ENCODE data around the gene TET3. TPM values are rescaled to one million over a fixed set of nuclear protein-coding genes. Genes with fewer than 3 reads are reported as not detected.

TET3 gene
- polyA plus RNA-seq, 1 of the 3 experiments (the other 2 are of a cell fraction), result 1.6 TPM

- ChIA-PET POLR2A (interaction anchor here (1.0 to 1.1 kb wide), 4 partner anchors 8 to 105 kb away, joined by 3 to 10 read pairs (median 4); partner anchors contain the start of gene DGUOK), CTCF (interaction anchor here (1.7 kb wide), 1 partner anchor 14 kb away, joined by 4 read pairs; no protein-coding TSS in a partner anchor)
- Histone ChIP-seq H3K4me1 (ENCODE audit: control insufficient read depth in 1 of 2, insufficient read depth in 2 of 2, low read depth in 1 of 2, low read length in 1 of 2) (peaks cover 5 to 20% of the 10 kb centered on the region in 2 experiments; a peak in 3 of 4 replicates), H3K79me2 (ENCODE audit: insufficient read depth) (no peaks in the 10 kb centered on the region; the same call in none of the 2 replicates), H3K9ac (no peak overlapping the region), H3K27ac (ENCODE audit: low read depth in 2 of 2, low read length in 1 of 2) (peak overlapping the region in 1 of 2 experiments; percentile 31; a peak in 2 of 4 replicates), H3K36me3 (replicated peaks in 1 of 2; ENCODE audit: control insufficient read depth in 1 of 2, insufficient read depth in 2 of 2, low read length in 1 of 2) (no peaks in the 10 kb centered on the region), H3F3A (replicated peaks; ENCODE audit: insufficient read depth) (no peaks in the 10 kb centered on the region), H3K4me3 (ENCODE audit: low read depth in 2 of 2, low read length in 1 of 2) (no peak overlapping the region), H4K20me1 (ENCODE audit: insufficient read depth) (0 out of 2 replicates have a peak, but pooled peaks cover 10% of the 10 kb centered on the region), H3K4me2 (no peak overlapping the region), H2AFZ (ENCODE audit: low read depth) (no peak overlapping the region), H3K27me3 (ENCODE audit: insufficient read depth) (no peaks in the 10 kb centered on the region), H3K9me3 (no peaks in the 10 kb centered on the region), H3K9me2 (no peaks in the 10 kb centered on the region)
- DNase-seq, result no peak
- 96% methylated on average over 2 of the region's 2 CpGs for WGBS (ENCODE audit: low lambda C conversion rate)
- no peak for TF ChIP-seq RCOR1 (IDR thresholded peaks at IDR 0.05; ENCODE audit: low read length)
- TF ChIP-seq SMC3 (IDR thresholded peaks at IDR 0.05; ENCODE audit: low read depth, low read length), result no peak
Measured at GRCh38 chr2:74031959-74032287, 47.2 kb downstream of the TET3 start.

- ChIA-PET POLR2A (interaction anchor here (1.0 kb wide), 1 partner anchor 14 kb away, joined by 3 read pairs; no protein-coding TSS in a partner anchor), CTCF (no interaction called here)
- TF ChIP-seq RFX5 (IDR thresholded peaks at IDR 0.05; ENCODE audit: low read length), result no peak
- TF ChIP-seq FOXJ3 (CRISPR knock-in tag; IDR thresholded peaks at IDR 0.05), result no peak
- no peak for TF ChIP-seq MXI1 (IDR thresholded peaks at IDR 0.05; ENCODE audit: low read depth, low read length)
- TF ChIP-seq SMC3 (IDR thresholded peaks at IDR 0.05; ENCODE audit: low read depth, low read length), result no peak
- no peak for TF ChIP-seq IRF3 (IDR thresholded peaks at IDR 0.05; ENCODE audit: low read depth, low read length)
- TF ChIP-seq FOSL2 (IDR thresholded peaks at IDR 0.05; ENCODE audit: borderline replicate concordance, low read depth), result no peak
- no peak for TF ChIP-seq ZBTB33 (IDR thresholded peaks at IDR 0.05; ENCODE audit: borderline replicate concordance, low read depth)
- TF ChIP-seq NFIC (IDR thresholded peaks at IDR 0.05; ENCODE audit: borderline replicate concordance), result no peak
- TF ChIP-seq FOXM1 (IDR thresholded peaks at IDR 0.05; ENCODE audit: low read depth), result no peak
- no peak for TF ChIP-seq MEF2A (IDR thresholded peaks at IDR 0.05; ENCODE audit: borderline replicate concordance, low read depth)
- TF ChIP-seq TEAD4 (IDR thresholded peaks at IDR 0.05; ENCODE audit: borderline replicate concordance, insufficient read depth), result no peak
- TF ChIP-seq REST (IDR thresholded peaks at IDR 0.05; ENCODE audit: low read depth, low read length), result no peak
- TF ChIP-seq RCOR1 (IDR thresholded peaks at IDR 0.05; ENCODE audit: low read length), result no peak
- no peak for TF ChIP-seq EP300 (IDR thresholded peaks at IDR 0.05; ENCODE audit: borderline replicate concordance in 1 of 2, low read depth in 1 of 2, low read length in 1 of 2)
- Histone ChIP-seq H3K4me2 (no peak overlapping the region), H3F3A (replicated peaks; ENCODE audit: insufficient read depth) (no peaks in the 10 kb centered on the region), H3K9ac (no peak overlapping the region), H3K27ac (ENCODE audit: low read depth in 2 of 2, low read length in 1 of 2) (no peak overlapping the region), H4K20me1 (ENCODE audit: insufficient read depth) (0 out of 2 replicates have a peak, but pooled peaks cover 10% of the 10 kb centered on the region), H3K27me3 (ENCODE audit: insufficient read depth) (no peaks in the 10 kb centered on the region), H3K36me3 (replicated peaks in 1 of 2; ENCODE audit: control insufficient read depth in 1 of 2, insufficient read depth in 2 of 2, low read length in 1 of 2) (no peaks in the 10 kb centered on the region), H3K9me2 (no peaks in the 10 kb centered on the region), H3K79me2 (ENCODE audit: insufficient read depth) (no peaks in the 10 kb centered on the region; the same call in 1 of the 2 replicates), H3K4me3 (ENCODE audit: low read depth in 2 of 2, low read length in 1 of 2) (no peak overlapping the region), H2AFZ (ENCODE audit: low read depth) (no peak overlapping the region), H3K9me3 (no peaks in the 10 kb centered on the region), H3K4me1 (ENCODE audit: control insufficient read depth in 1 of 2, insufficient read depth in 2 of 2, low read depth in 1 of 2, low read length in 1 of 2) (peaks cover 7 to 20% of the 10 kb centered on the region in 2 experiments; a peak in 3 of 4 replicates)
- DNase-seq, result no peak
- whole genome bisulfite sequencing (ENCODE audit: low lambda C conversion rate), result 87% methylated on average over 2 of the region's 2 CpGs
Measured at GRCh38 chr2:74033375-74033774, 48.7 kb downstream of the TET3 start.
